Erythroblast (primary cell): ENCODE measurements around the gene INTS4.
"Not testable (repeated sequence)": the region's sequence is repeated elsewhere in the genome, so short reads cannot be mapped to it uniquely, and the experiment has no call there.

Experiments used
- GATA1 ChIP-seq: IDR thresholded peaks from 2 replicates; pipeline ENCODE4 v1.6.1; 2011; ENCODE audit warnings: low read depth, mild to moderate bottlenecking, control low read depth, low read length, moderate library complexity
- POLR2A ChIP-seq: IDR thresholded peaks from 2 replicates; pipeline ENCODE4 v1.6.1; 2011; ENCODE audit warnings: mild to moderate bottlenecking, low read length

DNA sequence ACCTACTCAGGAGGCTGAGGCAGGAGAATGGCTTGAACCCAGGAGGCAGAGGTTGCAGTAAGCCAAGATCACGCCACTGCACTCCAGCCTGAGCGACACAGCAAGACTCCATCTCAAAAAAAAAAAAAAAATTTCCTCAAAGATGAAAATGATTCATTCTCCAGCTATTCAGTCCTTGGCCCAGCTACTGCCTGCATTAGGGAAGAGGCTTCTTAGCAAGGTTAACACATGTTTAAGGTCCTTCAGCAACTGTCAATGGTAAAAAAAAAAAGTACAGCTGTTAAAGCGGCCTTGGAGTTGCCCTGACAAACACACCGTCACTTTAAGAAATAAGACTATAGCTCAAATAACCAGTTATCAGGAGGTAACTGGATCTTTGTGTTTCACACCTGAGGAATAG lies 116.2 kb downstream of the INTS4 start:
- not testable (repeated sequence) for TF ChIP-seq POLR2A, GATA1
